ACHN (cell line): ENCODE data around the gene FGFR3.
A peak's percentile ranks its signal among the peaks of the same experiment; 100 is the strongest.

Experiments used
- DNase-seq: peaks from one replicate; pipeline ENCODE4 v3.0.0-alpha.2; 2015
- in situ Hi-C: cut with HindIII; loops from 2 replicates; pipeline ENCODE4 v1.10.0; 2017; ENCODE audit warnings: low sequenced_read_pairs, low pct_ligation_motif_present, low pct_unique_long_range_greater_than_20kb

FGFR3 gene

GRCh38 chr4:1846580-1846979 lies 53.5 kb downstream of the FGFR3 start:
- DNase-seq: no peak
- in situ Hi-C loops: no loop called here

GRCh38 chr4:1850276-1850675 lies 57.2 kb downstream of the FGFR3 start:
- DNase-seq: no peak
- in situ Hi-C loops: no loop called here

DNA sequence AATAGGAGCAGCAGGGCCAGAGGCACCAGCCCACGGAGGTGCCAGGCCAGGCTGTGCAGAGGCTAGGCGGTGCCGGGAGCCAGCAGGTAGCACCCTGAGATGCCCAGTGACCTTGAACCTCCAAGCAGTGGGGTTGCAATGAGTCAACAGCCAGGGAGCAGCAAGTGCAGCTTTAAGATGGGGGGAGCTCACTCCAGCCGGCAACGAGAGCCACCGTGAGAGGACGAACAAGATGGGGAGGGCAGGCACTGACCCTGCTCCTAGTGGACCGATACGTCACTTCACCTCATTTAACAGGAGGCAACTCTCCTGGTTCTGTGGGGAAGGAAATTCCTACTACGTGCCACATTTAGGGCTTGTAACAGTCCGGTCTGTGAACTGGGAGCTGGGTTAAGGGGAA lies 58.1 kb downstream of the FGFR3 start:
- in situ Hi-C loops: no loop called here
- no peak for DNase-seq

DNA sequence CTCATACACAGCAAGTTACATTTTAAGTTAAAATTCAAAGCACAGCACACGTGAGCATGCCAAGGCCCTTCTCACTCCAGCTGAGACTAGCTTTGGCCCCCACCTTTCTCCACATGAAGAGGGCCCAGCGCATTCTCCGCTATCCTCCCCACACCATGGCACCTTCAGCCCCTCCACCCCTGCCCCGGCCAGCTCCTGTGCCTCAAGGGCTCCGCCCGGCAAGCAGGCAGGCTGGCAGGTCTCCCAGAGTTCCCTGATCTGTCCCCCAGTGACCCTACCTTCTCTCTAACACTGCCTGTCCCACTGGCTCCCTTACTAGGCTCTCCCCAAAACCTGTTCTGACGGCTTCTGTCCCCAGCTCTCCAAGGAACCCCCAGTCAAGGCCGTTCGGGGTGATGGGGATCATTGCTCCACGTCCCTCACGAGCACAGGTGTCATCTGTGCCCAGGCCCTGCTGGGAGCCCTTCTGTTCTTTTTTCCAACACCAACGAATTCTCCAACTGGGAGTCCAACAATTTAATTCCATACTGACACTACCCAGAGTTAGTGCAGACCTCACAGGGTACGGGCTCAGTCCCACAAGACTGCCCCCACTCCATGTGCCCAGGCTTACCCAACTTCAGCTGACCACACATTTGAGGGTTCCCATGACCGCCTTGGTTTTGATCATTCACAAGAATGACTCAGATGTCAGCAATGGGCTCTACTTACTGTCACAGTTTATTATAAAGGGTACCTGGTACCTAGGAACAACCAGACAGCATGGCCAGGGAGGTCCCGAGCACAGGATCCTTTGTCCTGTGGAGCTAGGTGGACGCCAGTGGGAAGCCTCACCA lies 58.7 kb downstream of the FGFR3 start:
- no peak for DNase-seq
- in situ Hi-C loops: no loop called here

GRCh38 chr4:1852904-1853623 lies 60.0 kb downstream of the FGFR3 start:
- no peak for DNase-seq
- in situ Hi-C loops: no loop called here

DNA sequence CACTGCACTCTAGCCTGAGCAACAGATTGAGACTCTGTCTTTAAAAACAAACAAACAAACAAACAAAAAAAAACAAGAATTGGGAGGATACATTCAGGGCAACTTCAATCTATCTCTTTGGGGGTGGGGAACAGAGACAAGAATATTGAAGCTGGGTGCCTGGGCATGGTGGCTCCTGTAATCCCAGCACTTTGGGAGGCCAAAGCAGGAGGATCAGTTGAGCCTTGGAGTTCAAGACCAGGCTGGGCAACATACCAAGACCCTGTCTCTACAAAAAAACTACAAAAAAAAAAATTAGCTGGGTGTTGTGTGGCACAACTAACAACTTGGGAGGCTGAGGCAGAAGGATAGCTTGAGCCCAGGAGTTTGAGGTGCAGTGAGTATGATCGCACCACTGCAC lies 61.7 kb downstream of the FGFR3 start:
- DNase-seq: no peak
- in situ Hi-C loops: no loop called here

DNA sequence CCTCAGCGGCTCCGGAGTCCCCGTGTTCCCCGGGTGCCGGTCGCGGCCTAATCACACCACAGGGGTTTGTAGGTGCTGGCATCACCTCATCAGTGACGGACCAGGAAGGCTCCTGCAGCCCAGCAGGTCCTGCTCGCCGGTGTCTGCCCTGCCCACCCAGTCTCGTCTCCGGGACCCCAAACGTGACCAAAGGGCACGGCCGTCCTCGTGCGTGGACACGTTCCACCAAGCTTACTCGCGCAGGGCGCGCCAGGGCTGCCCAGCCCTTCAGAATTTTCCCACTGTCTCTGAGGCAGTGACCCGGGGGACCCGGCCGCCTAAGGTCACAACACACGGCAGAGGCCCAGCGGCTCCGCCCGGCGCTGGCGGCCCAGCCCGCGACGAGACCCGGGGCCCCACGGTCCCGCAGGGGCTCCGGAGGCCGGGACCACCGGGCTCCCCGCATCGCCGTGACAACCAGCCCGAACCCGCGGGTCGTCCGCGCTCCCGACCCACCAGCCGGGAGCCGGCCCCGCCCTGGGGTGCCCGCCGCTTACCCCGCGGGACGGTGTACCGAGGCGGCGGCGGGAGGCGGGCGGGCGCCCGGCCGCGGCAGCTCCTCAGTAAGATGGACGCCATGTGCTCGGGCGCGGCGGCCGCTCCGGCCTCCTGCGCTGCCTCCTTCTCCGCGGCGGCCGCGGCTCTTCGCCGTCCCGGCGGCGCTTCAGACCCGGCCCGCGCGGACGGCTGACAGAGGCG lies 62.4 kb downstream of the FGFR3 start:
- peak; percentile 14 for DNase-seq
- in situ Hi-C loops: no loop called here

DNA sequence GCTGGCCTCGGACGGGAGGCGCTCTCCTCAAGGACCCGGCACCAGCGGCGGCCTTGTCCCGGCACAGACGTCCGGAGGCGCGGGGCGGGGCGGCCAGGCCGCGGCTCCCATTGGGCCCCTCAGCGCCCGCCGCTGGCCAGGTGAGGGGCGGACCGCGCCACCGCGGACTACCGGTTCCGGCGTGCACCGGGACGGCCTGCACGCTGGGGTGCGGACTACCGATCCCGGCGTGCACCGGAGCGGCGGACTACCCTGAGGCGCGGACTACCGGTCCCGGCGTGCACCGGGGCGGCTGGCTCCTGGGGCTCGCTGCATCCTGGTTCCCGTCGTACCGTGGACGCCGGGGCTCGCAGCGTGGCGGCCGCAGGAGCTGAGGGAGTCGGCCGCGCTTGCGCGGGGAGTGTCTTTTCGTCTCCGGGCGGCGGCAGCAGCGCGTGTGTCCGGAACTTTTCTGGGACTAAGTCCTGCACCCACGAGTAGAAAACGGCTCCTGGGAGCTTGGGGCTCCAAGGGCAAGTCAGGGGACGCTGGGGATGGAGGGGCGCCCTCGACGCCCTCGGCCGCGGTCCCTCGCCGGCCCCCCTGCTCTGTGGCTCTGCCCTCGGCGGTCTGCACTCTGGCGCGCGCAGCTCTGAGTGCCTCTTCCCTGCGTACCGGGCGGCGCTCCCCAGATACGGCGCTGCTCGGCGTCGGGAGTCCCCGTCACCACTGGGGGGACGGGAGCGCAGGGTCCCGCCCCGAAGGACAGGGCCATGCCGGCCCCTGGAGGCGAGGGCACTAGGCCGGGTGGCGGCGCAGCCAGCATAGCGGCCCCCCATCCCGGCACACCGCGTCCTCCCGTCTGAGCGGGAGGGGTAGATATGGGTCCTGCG lies 63.2 kb downstream of the FGFR3 start, which contains the start of gene LETM1:
LETM1 (minus strand) TSS at position 86 of the 872 bp plus-strand sequence. CDS start 206 bp downstream, outside the sequence.
- peak; percentile 91 for DNase-seq
- in situ Hi-C loops: no loop called here

- peak; percentile 30 for DNase-seq
- in situ Hi-C loops: no loop called here
Measured at GRCh38 chr4:1856943-1857699, 64.0 kb downstream of the FGFR3 start.

DNA sequence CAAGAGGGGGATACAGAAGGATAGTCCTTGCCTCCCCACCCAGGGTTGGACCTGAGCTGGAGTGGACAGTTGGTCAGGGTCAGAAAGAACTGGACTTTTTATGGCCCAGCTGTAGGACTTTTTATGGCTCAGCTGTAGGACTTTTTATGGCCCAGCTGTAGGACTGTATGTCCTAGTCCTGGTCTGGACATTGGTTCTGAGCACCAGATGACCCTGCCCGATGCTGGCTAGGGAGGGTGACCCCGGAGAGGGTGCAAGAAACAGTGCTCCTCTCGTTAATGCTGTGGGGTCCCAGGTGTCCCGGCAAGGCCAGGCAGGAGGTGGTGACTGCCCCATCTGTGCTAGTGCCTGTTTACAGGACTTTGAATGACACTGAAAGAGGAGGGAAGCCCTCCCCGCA lies 64.8 kb downstream of the FGFR3 start:
- no peak for DNase-seq
- in situ Hi-C loops: no loop called here
